HG02642 (cell line): ENCODE measurements around the gene LEMD2.

Experiments
- ATAC-seq: cut with Tn5 transposase; IDR thresholded peaks from one replicate; pipeline ENCODE4 v1.9.1; 2021; ENCODE audit warnings: mild to moderate bottlenecking; ENCODE audit not compliant: unreplicated experiment, poor library complexity

The LEMD2 gene

GRCh38 chr6:33744895-33745546 is 43.9 kb downstream of the LEMD2 start:
- ATAC-seq: no peak

GRCh38 chr6:33744001-33744848 is 44.7 kb downstream of the LEMD2 start:
- ATAC-seq: no peak

- no peak for ATAC-seq
These were observed 46.1 kb downstream of the LEMD2 start for GRCh38 chr6:33742837-33743236.

GRCh38 chr6:33742092-33742491 is 46.8 kb downstream of the LEMD2 start:
- no peak for ATAC-seq

GRCh38 chr6:33740794-33741193 is 48.1 kb downstream of the LEMD2 start:
- no peak for ATAC-seq

GRCh38 chr6:33740204-33740608 is 48.7 kb downstream of the LEMD2 start:
- no peak for ATAC-seq

- ATAC-seq: no peak
These were observed 49.4 kb downstream of the LEMD2 start for GRCh38 chr6:33739571-33739970.

- ATAC-seq: no peak
These were observed 50.1 kb downstream of the LEMD2 start for GRCh38 chr6:33738879-33739278.

- no peak for ATAC-seq
These were observed 50.8 kb downstream of the LEMD2 start for GRCh38 chr6:33738153-33738552.

- ATAC-seq: no peak
These were observed 51.5 kb downstream of the LEMD2 start for GRCh38 chr6:33737267-33738026.

- no peak for ATAC-seq
These were observed 53.7 kb downstream of the LEMD2 start for GRCh38 chr6:33735216-33735615.

GRCh38 chr6:33733709-33734007 is 55.3 kb downstream of the LEMD2 start:
- ATAC-seq: no peak

- no peak for ATAC-seq
These were observed 55.9 kb downstream of the LEMD2 start for GRCh38 chr6:33732817-33733708.

- ATAC-seq: no peak
These were observed 56.5 kb downstream of the LEMD2 start for GRCh38 chr6:33732385-33732784.

- ATAC-seq: no peak
These were observed 57.1 kb downstream of the LEMD2 start for GRCh38 chr6:33731751-33732282.

GRCh38 chr6:33731035-33731434 is 57.9 kb downstream of the LEMD2 start:
- no peak for ATAC-seq

- no peak for ATAC-seq
These were observed 58.3 kb downstream of the LEMD2 start for GRCh38 chr6:33730611-33731010.

GRCh38 chr6:33729059-33729458 is 59.9 kb downstream of the LEMD2 start:
- no peak for ATAC-seq

- no peak for ATAC-seq
These were observed 60.5 kb downstream of the LEMD2 start for GRCh38 chr6:33728438-33728837.

GRCh38 chr6:33727932-33728331 is 61.0 kb downstream of the LEMD2 start:
- no peak for ATAC-seq
